Measurements from ENCODE around the gene ETV4.

DNA sequence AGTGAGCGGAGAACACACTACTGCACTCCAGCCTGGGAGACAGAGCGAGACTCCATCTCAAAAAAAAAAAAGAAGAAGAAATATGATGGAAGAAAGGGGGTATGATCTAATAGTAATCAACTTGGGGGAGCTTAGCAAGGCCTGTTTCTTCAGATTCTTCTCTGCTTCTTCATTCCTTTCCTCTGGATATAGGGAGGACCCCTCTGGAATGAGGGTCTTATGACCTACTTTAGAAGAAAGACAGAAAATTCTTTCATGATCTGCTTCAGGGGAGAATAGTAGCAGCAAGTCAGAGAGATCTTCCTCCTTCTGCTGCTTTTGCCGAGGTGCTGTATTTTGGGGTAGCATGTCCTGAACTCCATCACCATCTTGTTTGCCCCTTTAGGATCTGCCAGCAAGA is 44.9 kb upstream of the ETV4 start:
- TF ChIP-seq POLR2A (IDR thresholded peaks at IDR 0.05) (no peak), EP300 (IDR thresholded peaks at IDR 0.05) (no peak), POLR2AphosphoS5 (IDR thresholded peaks at IDR 0.05) (no peak)
- TF ChIP-seq, protein P1, sequence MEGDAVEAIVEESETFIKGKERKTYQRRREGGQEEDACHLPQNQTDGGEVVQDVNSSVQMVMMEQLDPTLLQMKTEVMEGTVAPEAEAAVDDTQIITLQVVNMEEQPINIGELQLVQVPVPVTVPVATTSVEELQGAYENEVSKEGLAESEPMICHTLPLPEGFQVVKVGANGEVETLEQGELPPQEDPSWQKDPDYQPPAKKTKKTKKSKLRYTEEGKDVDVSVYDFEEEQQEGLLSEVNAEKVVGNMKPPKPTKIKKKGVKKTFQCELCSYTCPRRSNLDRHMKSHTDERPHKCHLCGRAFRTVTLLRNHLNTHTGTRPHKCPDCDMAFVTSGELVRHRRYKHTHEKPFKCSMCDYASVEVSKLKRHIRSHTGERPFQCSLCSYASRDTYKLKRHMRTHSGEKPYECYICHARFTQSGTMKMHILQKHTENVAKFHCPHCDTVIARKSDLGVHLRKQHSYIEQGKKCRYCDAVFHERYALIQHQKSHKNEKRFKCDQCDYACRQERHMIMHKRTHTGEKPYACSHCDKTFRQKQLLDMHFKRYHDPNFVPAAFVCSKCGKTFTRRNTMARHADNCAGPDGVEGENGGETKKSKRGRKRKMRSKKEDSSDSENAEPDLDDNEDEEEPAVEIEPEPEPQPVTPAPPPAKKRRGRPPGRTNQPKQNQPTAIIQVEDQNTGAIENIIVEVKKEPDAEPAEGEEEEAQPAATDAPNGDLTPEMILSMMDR (IDR thresholded peaks at IDR 0.05) = no peak

All from sigmoid colon (tissue), 4 donors.